Cardiac fibroblast (primary cell): ENCODE measurements around the gene DCAF6.

ENCODE experiments used
- DNase-seq, 2 donors: peaks; one replicate each; pipeline versions ENCODE4 v3.0.0 to v3.0.0-alpha.2; 2010; ENCODE audit warnings: low read depth in 2 of 2
- H3K4me3 ChIP-seq, 2 donors: replicated peaks in 1 of 2; 1 replicate in 1 of 2; 2 replicates in 1 of 2; pipeline ENCODE4 v1.5.1; 2011; ENCODE audit warnings: low read depth in 2 of 2, low read length in 2 of 2, mild to moderate bottlenecking in 2 of 2, moderate library complexity in 1 of 2
- TF ChIP-seq, protein P1 (sequence below): IDR thresholded peaks from one replicate; pipeline ENCODE4 v1.5.1; 2011; ENCODE audit warnings: low read depth, mild to moderate bottlenecking, low read length, inconsistent platforms

Gene DCAF6

DNA sequence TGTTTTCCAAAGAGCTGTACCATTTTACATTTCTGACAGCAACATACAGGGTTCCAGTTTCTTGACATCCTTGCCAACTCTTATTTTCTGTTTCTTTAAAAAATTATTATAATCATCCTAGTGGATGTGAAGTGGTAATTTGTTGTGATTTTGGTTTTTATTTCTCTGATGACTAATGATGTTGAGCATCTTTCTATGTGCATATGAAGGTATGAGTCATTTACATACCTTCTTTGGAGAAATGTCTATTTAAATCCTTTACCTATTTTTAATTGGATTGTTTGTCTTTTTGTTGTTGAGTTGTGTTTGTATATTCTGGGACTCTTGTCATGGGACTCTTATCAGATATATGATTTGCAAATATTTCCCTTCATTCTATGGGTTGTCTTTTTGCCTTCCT, 21.2 kb downstream of the DCAF6 start:
- TF ChIP-seq, protein P1, sequence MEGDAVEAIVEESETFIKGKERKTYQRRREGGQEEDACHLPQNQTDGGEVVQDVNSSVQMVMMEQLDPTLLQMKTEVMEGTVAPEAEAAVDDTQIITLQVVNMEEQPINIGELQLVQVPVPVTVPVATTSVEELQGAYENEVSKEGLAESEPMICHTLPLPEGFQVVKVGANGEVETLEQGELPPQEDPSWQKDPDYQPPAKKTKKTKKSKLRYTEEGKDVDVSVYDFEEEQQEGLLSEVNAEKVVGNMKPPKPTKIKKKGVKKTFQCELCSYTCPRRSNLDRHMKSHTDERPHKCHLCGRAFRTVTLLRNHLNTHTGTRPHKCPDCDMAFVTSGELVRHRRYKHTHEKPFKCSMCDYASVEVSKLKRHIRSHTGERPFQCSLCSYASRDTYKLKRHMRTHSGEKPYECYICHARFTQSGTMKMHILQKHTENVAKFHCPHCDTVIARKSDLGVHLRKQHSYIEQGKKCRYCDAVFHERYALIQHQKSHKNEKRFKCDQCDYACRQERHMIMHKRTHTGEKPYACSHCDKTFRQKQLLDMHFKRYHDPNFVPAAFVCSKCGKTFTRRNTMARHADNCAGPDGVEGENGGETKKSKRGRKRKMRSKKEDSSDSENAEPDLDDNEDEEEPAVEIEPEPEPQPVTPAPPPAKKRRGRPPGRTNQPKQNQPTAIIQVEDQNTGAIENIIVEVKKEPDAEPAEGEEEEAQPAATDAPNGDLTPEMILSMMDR: no peak
- DNase-seq: peak in 1 of 2 donors; percentile 29
- H3K4me3 ChIP-seq: no peak overlapping the region

DNA sequence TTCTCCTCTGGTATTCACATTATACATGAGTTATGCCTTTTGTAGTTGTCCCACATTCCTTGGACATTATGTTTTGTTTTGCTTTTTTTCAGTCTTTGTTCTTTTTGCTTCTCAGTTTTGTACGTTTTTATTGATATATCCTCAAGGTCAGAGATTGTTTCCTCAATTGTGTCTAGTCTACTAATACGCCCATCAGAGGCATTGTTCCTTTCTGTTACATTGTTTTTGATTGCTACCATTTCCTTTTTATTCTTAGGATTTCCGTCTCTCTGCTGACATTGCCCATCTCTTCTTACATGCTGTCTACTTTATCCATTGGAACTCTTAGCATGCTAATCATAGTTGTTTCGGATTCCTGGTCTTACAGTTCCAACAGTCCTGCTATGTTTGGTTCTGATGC, 28.2 kb downstream of the DCAF6 start:
- H3K4me3 ChIP-seq: no peak overlapping the region
- DNase-seq: peak in 1 of 2 donors; percentile 41
- TF ChIP-seq, protein P1: no peak

DNA sequence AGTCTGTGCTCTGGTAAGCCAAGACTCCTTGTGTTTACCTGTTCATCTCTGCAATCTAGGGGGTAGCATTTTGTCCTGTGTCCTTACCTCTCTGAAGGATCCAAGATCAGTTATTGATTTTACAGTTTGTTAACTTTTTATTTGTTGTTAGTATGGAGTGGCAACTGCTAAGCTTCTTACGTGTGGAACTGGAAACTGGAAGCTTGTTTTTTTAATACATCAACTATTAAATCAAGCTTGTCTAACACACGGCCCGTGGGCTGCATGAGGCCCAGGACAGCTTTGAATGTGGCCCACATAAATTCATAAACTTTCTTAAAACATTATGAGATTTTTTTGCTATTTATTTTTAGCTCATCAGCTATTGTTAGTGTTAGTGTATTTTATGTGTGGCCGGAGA, 29.6 kb downstream of the DCAF6 start:
- TF ChIP-seq, protein P1: no peak
- DNase-seq: no peak
- H3K4me3 ChIP-seq: no peak overlapping the region

DNA sequence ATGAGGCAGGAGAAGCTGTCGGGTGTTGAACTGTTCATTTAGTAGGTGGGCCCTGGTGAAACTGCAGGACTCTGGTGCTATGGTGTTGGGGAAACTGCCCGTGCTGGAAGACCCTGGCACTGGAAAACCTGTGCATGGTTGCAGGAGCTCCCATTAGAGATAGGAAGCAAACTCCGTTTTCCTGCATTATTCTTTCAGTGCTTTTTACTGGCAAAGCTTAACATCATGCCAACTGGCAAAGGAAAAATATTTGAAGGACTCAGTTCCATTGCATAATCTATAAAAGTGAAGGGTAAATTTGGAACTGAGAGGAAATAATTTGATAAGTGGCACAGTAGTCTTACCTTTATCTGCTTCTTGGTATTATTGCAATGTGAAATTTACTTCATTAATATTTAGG, 32.1 kb downstream of the DCAF6 start:
- no peak for DNase-seq
- TF ChIP-seq, protein P1: no peak
- no peak overlapping the region for H3K4me3 ChIP-seq

DNA sequence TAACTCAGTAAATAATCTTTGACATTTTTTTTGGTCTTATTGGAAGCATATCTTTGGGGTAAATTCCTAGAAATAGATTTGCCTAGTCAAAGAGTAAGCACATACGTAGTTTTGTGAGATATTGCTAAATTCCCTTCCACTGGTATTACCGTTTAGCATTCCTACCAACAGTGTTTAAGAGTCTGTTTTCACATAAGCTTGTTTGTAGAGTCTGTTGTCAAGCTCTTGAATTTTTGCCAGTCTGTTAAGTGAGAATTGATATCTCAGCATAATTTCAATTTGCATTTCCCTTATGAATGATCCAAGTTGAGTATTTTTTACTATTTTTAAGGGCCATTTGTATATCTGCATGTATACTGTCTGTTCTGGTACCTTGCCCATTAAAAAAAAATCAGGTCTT, 37.3 kb downstream of the DCAF6 start:
- no peak overlapping the region for H3K4me3 ChIP-seq
- TF ChIP-seq, protein P1: no peak
- DNase-seq: peak in 1 of 2 donors; percentile 45

DNA sequence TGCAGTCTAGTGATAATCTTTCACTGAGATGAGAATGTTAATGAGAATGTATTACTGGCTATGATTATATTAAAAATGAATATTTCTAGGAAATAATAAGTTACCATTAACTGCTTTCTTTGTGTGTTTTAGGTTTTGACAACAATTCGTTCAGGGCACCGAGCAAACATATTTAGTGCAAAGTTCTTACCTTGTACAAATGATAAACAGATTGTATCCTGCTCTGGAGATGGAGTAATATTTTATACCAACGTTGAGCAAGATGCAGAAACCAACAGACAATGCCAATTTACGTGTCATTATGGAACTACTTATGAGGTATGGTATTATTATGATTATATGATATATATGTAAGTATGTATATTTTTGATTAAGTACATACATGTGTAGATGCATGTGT, 38.2 kb downstream of the DCAF6 start:
- TF ChIP-seq, protein P1: no peak
- no peak for DNase-seq
- H3K4me3 ChIP-seq: no peak overlapping the region

DNA sequence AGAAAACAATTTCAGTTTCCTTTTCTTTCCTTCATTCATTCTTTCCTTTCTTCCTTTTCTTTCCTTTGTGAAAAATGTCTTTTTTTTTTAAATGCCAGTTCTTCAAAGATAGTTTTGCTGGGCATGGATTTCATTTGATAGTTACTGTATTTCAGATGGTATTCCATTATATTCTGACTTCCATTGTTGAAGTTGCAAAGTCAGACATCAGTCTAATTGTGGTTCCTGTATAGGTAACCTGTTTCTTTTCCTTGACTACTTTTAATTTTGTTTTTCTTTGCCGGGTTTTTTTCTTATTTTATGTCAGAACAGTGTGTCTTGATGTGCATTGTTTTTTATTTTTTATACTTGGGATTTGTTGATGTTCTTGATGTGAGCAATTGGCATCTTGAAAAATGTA, 40.8 kb downstream of the DCAF6 start:
- TF ChIP-seq, protein P1: no peak
- DNase-seq: no peak
- H3K4me3 ChIP-seq: no peak overlapping the region
